GM10266 (cell line): ENCODE results near the gene TADA2A.
"Not testable (repeated sequence)": the region's sequence is repeated elsewhere in the genome, so short reads cannot be mapped to it uniquely, and the experiment has no call there.

Experiments used
- DNase-seq: peaks from one replicate; pipeline ENCODE4 v3.0.0; 2012; ENCODE audit errors: extremely low spot score
- CTCF ChIP-seq: IDR thresholded peaks from 2 replicates; pipeline ENCODE4 v1.5.1; 2012; ENCODE audit warnings: mild to moderate bottlenecking, low read depth; ENCODE audit not compliant: control insufficient read depth, insufficient read depth; ENCODE audit errors: missing control alignments

TADA2A gene

GRCh38 chr17:37446027-37446426 is 39.3 kb downstream of the TADA2A start:
- peak; percentile 35 for DNase-seq
- no peak for TF ChIP-seq CTCF

- DNase-seq: no peak
- no peak for TF ChIP-seq CTCF
Observed at GRCh38 chr17:37447641-37448040, 41.0 kb downstream of the TADA2A start.

- no peak for TF ChIP-seq CTCF
- DNase-seq: no peak
Observed at GRCh38 chr17:37450112-37450511, 43.4 kb downstream of the TADA2A start.

GRCh38 chr17:37457801-37458200 is 51.1 kb downstream of the TADA2A start:
- not testable (repeated sequence) for DNase-seq

- no peak for TF ChIP-seq CTCF
- no peak for DNase-seq
Observed at GRCh38 chr17:37458805-37459204, 52.1 kb downstream of the TADA2A start.

GRCh38 chr17:37461668-37462067 is 55.0 kb downstream of the TADA2A start:
- TF ChIP-seq CTCF: no peak
- no peak for DNase-seq

- no peak for TF ChIP-seq CTCF
- DNase-seq: no peak
Observed at GRCh38 chr17:37462492-37462891, 55.8 kb downstream of the TADA2A start.

GRCh38 chr17:37463039-37463438 is 56.4 kb downstream of the TADA2A start:
- no peak for TF ChIP-seq CTCF

More at GRCh38 chr17:37463039-37463438, 56.4 kb downstream of the TADA2A start:
- no peak for DNase-seq
